HepG2 (cell line): ENCODE results near the gene NRL. TPM values are rescaled to one million over a fixed set of nuclear protein-coding genes. Genes with fewer than 3 reads are reported as not detected.

Experiments used
- ARHGAP35 ChIP-seq: sonication (generic); formaldehyde crosslinking; IDR thresholded peaks from 2 replicates; pipeline ENCODE4 v1.9.0; 2022; ENCODE audit warnings: mild to moderate bottlenecking, inconsistent platforms, moderate library complexity, missing genetic modification reagents, borderline replicate concordance
- DMAP1 ChIP-seq: IDR thresholded peaks from 2 replicates; pipeline ENCODE4 v1.6.1; 2016
- EHMT2 ChIP-seq: fragments of 200-600 bp; sonication (generic); IDR thresholded peaks from 2 replicates; pipeline ENCODE4 v1.7.0; 2017; ENCODE audit warnings: antibody characterized with exemption, low read depth, low read length, borderline replicate concordance
- ELF4 ChIP-seq: sonication (generic); formaldehyde crosslinking; IDR thresholded peaks from 2 replicates; pipeline ENCODE4 v1.5.0; 2020; ENCODE audit warnings: missing genetic modification reagents, mild to moderate bottlenecking, moderate library complexity, borderline replicate concordance
- ETS1 ChIP-seq: sonication (generic); formaldehyde crosslinking; IDR thresholded peaks from 2 replicates; pipeline ENCODE4 v1.4.0; 2020; ENCODE audit warnings: missing genetic modification reagents
- FIP1L1 ChIP-seq: fragments of 200-400 bp; formaldehyde crosslinking; IDR thresholded peaks from 2 replicates; pipeline ENCODE4 v1.6.1; 2018; ENCODE audit warnings: low read depth, mild to moderate bottlenecking, low read length, moderate library complexity, borderline replicate concordance; ENCODE audit not compliant: insufficient read depth
- FOSL2 ChIP-seq: sonication (generic); formaldehyde crosslinking; IDR thresholded peaks from 2 replicates; pipeline ENCODE4 v1.4.0; 2020; ENCODE audit warnings: missing genetic modification reagents
- HDAC2 ChIP-seq: sonication (generic); formaldehyde crosslinking; IDR thresholded peaks from 2 replicates; pipeline ENCODE4 v1.4.0; 2020; ENCODE audit warnings: missing genetic modification reagents
- HOXA3 ChIP-seq: sonication (generic); formaldehyde crosslinking; IDR thresholded peaks from 2 replicates; pipeline ENCODE4 v1.5.0; 2020; ENCODE audit warnings: missing genetic modification reagents
- JARID2 ChIP-seq: sonication (generic); formaldehyde crosslinking; IDR thresholded peaks from 2 replicates; pipeline ENCODE4 v1.8.1; 2023; ENCODE audit warnings: missing genetic modification reagents, inconsistent platforms; ENCODE audit not compliant: insufficient replicate concordance
- JDP2 ChIP-seq: sonication (generic); formaldehyde crosslinking; IDR thresholded peaks from 2 replicates; pipeline ENCODE4 v1.8.1; 2022; ENCODE audit warnings: missing genetic modification reagents, borderline replicate concordance
- PRPF4 ChIP-seq: fragments of 200-400 bp; formaldehyde crosslinking; IDR thresholded peaks from 2 replicates; pipeline ENCODE4 v1.6.1; 2016; ENCODE audit warnings: low read length, low read depth; ENCODE audit not compliant: poor library complexity, severe bottlenecking
- RELA ChIP-seq: sonication (generic); formaldehyde crosslinking; IDR thresholded peaks from 2 replicates; pipeline ENCODE4 v1.4.0; 2020; ENCODE audit warnings: missing genetic modification reagents
- SIN3A ChIP-seq: IDR thresholded peaks from 2 replicates; pipeline ENCODE4 v1.6.1; 2011; ENCODE audit warnings: low read depth, mild to moderate bottlenecking, control low read depth, low read length, borderline replicate concordance
- TOE1 ChIP-seq: sonication (generic); formaldehyde crosslinking; IDR thresholded peaks from 2 replicates; pipeline ENCODE4 v1.4.0; 2020; ENCODE audit warnings: mild to moderate bottlenecking, missing genetic modification reagents
- ZNF17 ChIP-seq: sonication (generic); formaldehyde crosslinking; IDR thresholded peaks from 2 replicates; pipeline ENCODE4 v1.5.0; 2020; ENCODE audit warnings: mild to moderate bottlenecking, missing genetic modification reagents
- ZNF180 ChIP-seq: sonication (generic); formaldehyde crosslinking; IDR thresholded peaks from 2 replicates; pipeline ENCODE4 v1.4.0; 2020; ENCODE audit warnings: low read depth, missing genetic modification reagents, borderline replicate concordance
- ZNF264 ChIP-seq: sonication (generic); formaldehyde crosslinking; IDR thresholded peaks from 2 replicates; pipeline ENCODE4 v1.4.0; 2020; ENCODE audit warnings: missing genetic modification reagents
- ZNF343 ChIP-seq: sonication (generic); formaldehyde crosslinking; IDR thresholded peaks from 2 replicates; pipeline ENCODE4 v1.4.0; 2020; ENCODE audit warnings: mild to moderate bottlenecking, missing genetic modification reagents
- ZNF367 ChIP-seq: sonication (generic); formaldehyde crosslinking; IDR thresholded peaks from 2 replicates; pipeline ENCODE4 v1.4.0; 2020; ENCODE audit warnings: missing genetic modification reagents, borderline replicate concordance
- ZNF512B ChIP-seq: sonication (generic); formaldehyde crosslinking; IDR thresholded peaks from 2 replicates; pipeline ENCODE4 v1.5.1; 2020; ENCODE audit warnings: missing genetic modification reagents, mild to moderate bottlenecking, borderline replicate concordance
- ZNF546 ChIP-seq: sonication (generic); formaldehyde crosslinking; conservative IDR thresholded peaks from 2 replicates; pipeline ENCODE4 v1.8.1; 2023; ENCODE audit warnings: mild to moderate bottlenecking, missing genetic modification reagents
- ZNF572 ChIP-seq: sonication (generic); formaldehyde crosslinking; IDR thresholded peaks from 2 replicates; pipeline ENCODE4 v1.5.1; 2020; ENCODE audit warnings: mild to moderate bottlenecking, missing genetic modification reagents
- ZNF615 ChIP-seq: sonication (generic); formaldehyde crosslinking; IDR thresholded peaks from 2 replicates; pipeline ENCODE4 v1.5.0; 2020; ENCODE audit warnings: mild to moderate bottlenecking, missing genetic modification reagents, borderline replicate concordance
- ZNF629 ChIP-seq: sonication (generic); formaldehyde crosslinking; conservative IDR thresholded peaks from 2 replicates; pipeline ENCODE4 v1.5.0; 2020; ENCODE audit warnings: missing genetic modification reagents
- ZNF83 ChIP-seq: sonication (generic); formaldehyde crosslinking; IDR thresholded peaks from 2 replicates; pipeline ENCODE4 v1.4.0; 2020; ENCODE audit warnings: missing genetic modification reagents, mild to moderate bottlenecking, borderline replicate concordance
- ZNF883 ChIP-seq: sonication (generic); formaldehyde crosslinking; IDR thresholded peaks from 2 replicates; pipeline ENCODE4 v1.5.1; 2020; ENCODE audit warnings: mild to moderate bottlenecking, missing genetic modification reagents; ENCODE audit errors: not compliant biosample characterization
- polyA plus RNA-seq, 8 experiments: library from polyadenylated mRNA; depleted of rRNA in 3 of 8; stranded (reverse) in 7 of 8; unstranded in 1 of 8; fragments of >200 nt; fragmentation: Illumina TruSeq in 4 of 8; extraction: Trizol in 4 of 8; gene quantifications; 2 replicates each; pipeline versions ENCODE4 v1.2.1 to v1.2.3, GENCODE V29; 2011 to 2016; ENCODE audit warnings: low read depth in 4 of 8, missing spikeins in 1 of 8, mixed read lengths in 1 of 8; ENCODE audit not compliant: insufficient read depth in 1 of 8
- total RNA-seq, 5 experiments: library from RNA; depleted of rRNA; stranded (reverse); fragments of >200 nt; fragmentation: Illumina TruSeq; extraction: Trizol; gene quantifications; 2 replicates each; pipeline ENCODE4 v1.2.3, GENCODE V29; 2016; ENCODE audit warnings: low read depth in 1 of 5

NRL gene
- total and polyA plus RNA-seq, 2 of the 13 experiments (the other 11 are each of a cell fraction or from before 2014, with no cell fraction given): 2.5 to 4.7 TPM

GRCh38 chr14:24115422-24116127 lies 826 bp upstream of the NRL start (continued):
- no peak for TF ChIP-seq ZNF512B
- TF ChIP-seq ARHGAP35 (CRISPR knock-in tag): 0 out of 2 replicates have a peak, but pooled peaks have one; percentile 51
- 0 out of 2 replicates have a peak, but pooled peaks have one; percentile 2 for TF ChIP-seq SIN3A
- no peak for TF ChIP-seq ZNF367 (CRISPR knock-in tag)
- no peak for TF ChIP-seq RELA (CRISPR knock-in tag)
- no peak for TF ChIP-seq JDP2 (CRISPR knock-in tag)
- TF ChIP-seq PRPF4: no peak
- TF ChIP-seq DMAP1 (CRISPR knock-in tag): no peak
- TF ChIP-seq HDAC2 (CRISPR knock-in tag): no peak
- no peak for TF ChIP-seq FIP1L1
- TF ChIP-seq ELF4 (CRISPR knock-in tag): no peak
- 0 out of 2 replicates have a peak, but pooled peaks have one; percentile 2 for TF ChIP-seq ZNF546 (CRISPR knock-in tag)
- TF ChIP-seq ZNF572 (CRISPR knock-in tag): no peak; the same call in 1 of the 2 replicates
- TF ChIP-seq ZNF264 (CRISPR knock-in tag): 0 out of 2 replicates have a peak, but pooled peaks have one; percentile 66
- TF ChIP-seq TOE1 (CRISPR knock-in tag): no peak; the same call in 1 of the 2 replicates
- TF ChIP-seq ZNF83 (CRISPR knock-in tag): 0 out of 2 replicates have a peak, but pooled peaks have one; percentile 91
- peak; percentile 86; the same call in 1 of the 2 replicates for TF ChIP-seq ZNF17
- 0 out of 2 replicates have a peak, but pooled peaks have one; percentile 56 for TF ChIP-seq ZNF615 (CRISPR knock-in tag)
- TF ChIP-seq FOSL2 (CRISPR knock-in tag): no peak
- peak; percentile 65 for TF ChIP-seq JARID2 (CRISPR knock-in tag)
- no peak; the same call in 1 of the 2 replicates for TF ChIP-seq ZNF343 (CRISPR knock-in tag)
- no peak for TF ChIP-seq ZNF180 (CRISPR knock-in tag)
- TF ChIP-seq ETS1: no peak
- TF ChIP-seq ZNF629 (CRISPR knock-in tag): 0 out of 2 replicates have a peak, but pooled peaks have one; percentile 11
- TF ChIP-seq EHMT2: no peak
- TF ChIP-seq ZNF883 (CRISPR knock-in tag): peak; percentile 53
- TF ChIP-seq HOXA3 (CRISPR knock-in tag): no peak
